K562 (cell line): Measurements from ENCODE around the gene DAPK2. TPM values are rescaled to one million over a fixed set of nuclear protein-coding genes. Genes with fewer than 3 reads are reported as not detected.

Source experiments
- BRCA1 ChIP-seq, 2 experiments: fragments of 450-650 bp in 1 of 2; sonication (generic) in 1 of 2; formaldehyde crosslinking in 1 of 2; IDR thresholded peaks; 2 replicates each; pipeline versions ENCODE4 v1.5.0 to v1.6.1; 2017 to 2020; ENCODE audit warnings: mild to moderate bottlenecking in 1 of 2, missing genetic modification reagents in 1 of 2
- EP400 ChIP-seq: fragments of 450-650 bp; IDR thresholded peaks from 2 replicates; pipeline ENCODE4 v1.6.1; 2017; ENCODE audit warnings: antibody characterized with exemption, mild to moderate bottlenecking, moderate library complexity
- EWSR1 ChIP-seq: fragments of 450-650 bp; IDR thresholded peaks from 2 replicates; pipeline ENCODE4 v1.6.1; 2018; ENCODE audit warnings: borderline replicate concordance, mild to moderate bottlenecking, low read depth, moderate library complexity; ENCODE audit not compliant: partially characterized antibody
- HDAC1 ChIP-seq, 2 experiments: fragments of 450-650 bp; IDR thresholded peaks; 2 replicates each; pipeline ENCODE4 v1.6.1; 2016 to 2017; ENCODE audit warnings: inconsistent platforms in 1 of 2, mild to moderate bottlenecking in 1 of 2, moderate library complexity in 1 of 2
- HDAC3 ChIP-seq: fragments of 450-650 bp; IDR thresholded peaks from 2 replicates; pipeline ENCODE4 v1.6.1; 2018; ENCODE audit warnings: borderline replicate concordance, mild to moderate bottlenecking, moderate library complexity; ENCODE audit not compliant: partially characterized antibody
- KDM5B ChIP-seq: fragments of 200-600 bp; sonication (generic); IDR thresholded peaks from 2 replicates; pipeline ENCODE4 v1.6.1; 2012; ENCODE audit warnings: low read depth, mild to moderate bottlenecking, moderate library complexity, low read length, control low read depth, inconsistent platforms; ENCODE audit not compliant: insufficient replicate concordance
- ZFP36 ChIP-seq: fragments of 150-350 bp; IDR thresholded peaks from 2 replicates; pipeline ENCODE4 v1.6.1; 2018; ENCODE audit warnings: low read length, low read depth; ENCODE audit not compliant: partially characterized antibody
- ZNF224 ChIP-seq: sonication (generic); formaldehyde crosslinking; IDR thresholded peaks from 2 replicates; pipeline ENCODE4 v1.8.0; 2022; ENCODE audit warnings: mild to moderate bottlenecking, missing genetic modification reagents
- ZNF695 ChIP-seq: fragments of 450-650 bp; formaldehyde crosslinking; IDR thresholded peaks from 2 replicates; pipeline ENCODE4 v1.4.0; 2020; ENCODE audit warnings: mild to moderate bottlenecking, moderate library complexity
- ZNF75A ChIP-seq: fragments of 450-650 bp; formaldehyde crosslinking; IDR thresholded peaks from 2 replicates; pipeline ENCODE4 v1.4.0; 2020; ENCODE audit warnings: mild to moderate bottlenecking
- polyA plus RNA-seq, 8 experiments: library from polyadenylated mRNA; depleted of rRNA in 4 of 8; stranded (reverse) in 5 of 8; unstranded in 3 of 8; fragments of >200 nt; fragmentation: Nextera tagmentation in 2 of 8; fragmentation: Illumina TruSeq in 1 of 8; extraction: Ambion mirVana in 2 of 8; extraction: Trizol in 1 of 8; gene quantifications; 2 replicates each; pipeline versions ENCODE4 v1.2.1 to v1.2.3, GENCODE V29; 2011 to 2014; ENCODE audit warnings: inconsistent platforms in 1 of 8, missing spikeins in 1 of 8
- total RNA-seq, 7 experiments: library from RNA; depleted of rRNA in 6 of 7; stranded (reverse); fragments of >200 nt in 6 of 7; fragmentation: Illumina TruSeq in 2 of 7; extraction: Trizol in 2 of 7; gene quantifications; 2 replicates each; pipeline versions ENCODE4 v1.2.1 to v1.2.3, GENCODE V29; 2011 to 2021; ENCODE audit warnings: low replicate concordance in 1 of 7
- TF ChIP-seq, protein P1 (sequence below): fragments of 250-450 bp; sonication (Bioruptor Pico); IDR thresholded peaks from 2 replicates; pipeline ENCODE4 v1.5.0; 2021; ENCODE audit warnings: mild to moderate bottlenecking, moderate library complexity
- TF ChIP-seq, protein P2 (sequence below): fragments of 250-450 bp; sonication (Bioruptor Pico); IDR thresholded peaks from 2 replicates; pipeline ENCODE4 v1.4.0; 2020
- TF ChIP-seq, protein P3 (sequence below): sonication (generic); formaldehyde crosslinking; IDR thresholded peaks from 2 replicates; pipeline ENCODE4 v1.8.0; 2022; ENCODE audit warnings: missing genetic modification reagents, mild to moderate bottlenecking, borderline replicate concordance
- TF ChIP-seq, protein P4 (sequence below), 2 experiments: fragments of 450-650 bp in 1 of 2; sonication (generic) in 1 of 2; formaldehyde crosslinking in 1 of 2; IDR thresholded peaks in 1 of 2; conservative IDR thresholded peaks in 1 of 2; 2 replicates each; pipeline versions ENCODE4 v1.6.1 to v1.8.1; 2016 to 2023; ENCODE audit warnings: mild to moderate bottlenecking in 2 of 2, moderate library complexity in 2 of 2, inconsistent platforms in 1 of 2, missing genetic modification reagents in 1 of 2

DAPK2 gene
- total and polyA plus RNA-seq, 9 of the 15 experiments (the other 6 are each of a cell fraction or from before 2014, with no cell fraction given) = 0.14 to 5.2 (median 2.2) TPM

DNA sequence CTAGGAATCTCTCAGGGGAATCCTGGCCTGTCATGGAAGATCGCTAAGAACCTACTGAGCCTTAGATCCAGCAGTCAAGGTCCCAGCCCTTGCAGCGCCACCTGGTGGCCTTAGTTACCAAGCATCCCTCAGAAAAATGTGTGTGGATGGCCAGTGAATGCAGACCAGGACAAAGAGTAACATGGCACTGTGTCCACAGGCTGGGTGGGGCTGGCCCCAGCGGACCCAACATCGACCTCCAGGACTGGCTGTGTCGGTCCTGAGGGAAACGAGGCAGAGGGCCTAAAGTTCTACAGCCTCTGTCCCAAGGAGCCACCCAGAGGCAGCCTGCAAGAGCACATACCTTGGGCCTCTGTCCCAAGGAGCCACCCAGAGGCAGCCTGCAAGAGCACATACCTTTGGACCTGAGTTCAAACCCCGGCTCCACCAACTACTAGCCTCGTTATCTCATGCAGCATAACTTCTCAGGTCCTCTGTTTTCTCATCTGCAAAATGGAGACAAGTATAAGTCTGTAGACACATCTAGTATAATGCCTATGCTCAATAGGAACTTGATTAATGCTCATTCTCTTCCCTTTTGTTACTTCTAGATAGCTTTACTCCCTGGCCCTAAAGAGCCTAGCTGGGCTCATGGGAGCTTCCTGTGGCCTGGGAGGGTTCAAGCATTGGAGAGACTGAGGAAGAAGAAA is 155.1 kb downstream of the DAPK2 start (continued):
- TF ChIP-seq, protein P1, sequence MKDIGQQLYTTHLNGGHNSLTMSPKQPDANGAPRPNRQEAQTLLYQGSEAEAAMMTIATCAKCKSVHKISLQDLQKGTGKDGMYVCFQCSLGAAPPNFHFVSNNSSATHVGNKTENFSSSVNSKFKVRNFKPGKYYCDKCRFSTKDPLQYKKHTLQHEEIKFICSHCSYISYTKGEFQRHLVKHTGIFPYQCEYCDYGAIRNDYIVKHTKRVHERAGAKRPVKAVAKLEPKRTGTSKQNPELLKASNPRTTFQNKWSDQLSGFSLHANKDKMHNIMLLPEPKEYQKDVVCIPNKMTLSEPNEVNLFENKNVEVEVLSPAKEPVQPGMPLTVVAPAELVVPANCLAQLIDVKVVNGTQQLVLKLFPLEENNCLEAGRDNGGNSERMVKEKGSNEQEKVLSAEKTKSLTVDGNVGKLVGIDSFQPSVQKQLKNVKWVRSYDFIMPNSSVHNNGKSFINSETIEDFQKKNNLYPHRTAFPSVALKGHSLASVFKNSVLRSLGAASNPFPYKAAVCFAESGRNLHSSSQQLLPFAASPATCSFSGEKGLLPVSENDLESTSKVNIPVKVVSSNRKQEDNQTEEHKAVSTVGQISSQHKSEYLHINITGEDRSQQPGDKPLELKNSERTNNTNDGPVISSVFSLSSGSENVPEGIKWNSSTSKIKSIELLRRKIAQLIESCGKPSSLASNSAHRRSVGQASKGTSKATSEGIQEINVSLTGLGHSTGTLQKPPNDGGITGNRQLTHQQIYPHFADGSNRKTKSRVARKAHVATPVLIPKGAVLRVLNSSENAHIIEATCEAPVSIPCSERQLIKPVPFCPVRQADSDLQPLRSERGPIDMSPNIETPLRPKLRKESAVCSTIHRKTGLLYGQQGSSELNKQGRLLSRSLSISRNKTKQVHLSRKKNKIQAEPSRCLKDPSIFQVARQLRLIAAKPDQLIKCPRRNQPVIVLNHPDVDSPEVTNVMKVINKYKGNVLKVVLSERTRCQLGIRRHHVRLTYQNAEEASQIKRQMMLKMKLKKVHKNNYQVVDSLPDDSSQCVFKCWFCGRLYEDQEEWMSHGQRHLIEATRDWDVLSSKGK (CRISPR knock-in tag) = no peak
- TF ChIP-seq HDAC1 (IDR thresholded peaks at IDR 0.05) = no peak
- TF ChIP-seq BRCA1 (IDR thresholded peaks at IDR 0.05) = no peak
- TF ChIP-seq BRCA1 (CRISPR knock-in tag; IDR thresholded peaks at IDR 0.05) = no peak
- TF ChIP-seq ZFP36 = peak; percentile 27
- TF ChIP-seq KDM5B = no peak
- TF ChIP-seq EWSR1 = no peak
- no peak for TF ChIP-seq ZNF75A (CRISPR knock-in tag)
- TF ChIP-seq, protein P2, sequence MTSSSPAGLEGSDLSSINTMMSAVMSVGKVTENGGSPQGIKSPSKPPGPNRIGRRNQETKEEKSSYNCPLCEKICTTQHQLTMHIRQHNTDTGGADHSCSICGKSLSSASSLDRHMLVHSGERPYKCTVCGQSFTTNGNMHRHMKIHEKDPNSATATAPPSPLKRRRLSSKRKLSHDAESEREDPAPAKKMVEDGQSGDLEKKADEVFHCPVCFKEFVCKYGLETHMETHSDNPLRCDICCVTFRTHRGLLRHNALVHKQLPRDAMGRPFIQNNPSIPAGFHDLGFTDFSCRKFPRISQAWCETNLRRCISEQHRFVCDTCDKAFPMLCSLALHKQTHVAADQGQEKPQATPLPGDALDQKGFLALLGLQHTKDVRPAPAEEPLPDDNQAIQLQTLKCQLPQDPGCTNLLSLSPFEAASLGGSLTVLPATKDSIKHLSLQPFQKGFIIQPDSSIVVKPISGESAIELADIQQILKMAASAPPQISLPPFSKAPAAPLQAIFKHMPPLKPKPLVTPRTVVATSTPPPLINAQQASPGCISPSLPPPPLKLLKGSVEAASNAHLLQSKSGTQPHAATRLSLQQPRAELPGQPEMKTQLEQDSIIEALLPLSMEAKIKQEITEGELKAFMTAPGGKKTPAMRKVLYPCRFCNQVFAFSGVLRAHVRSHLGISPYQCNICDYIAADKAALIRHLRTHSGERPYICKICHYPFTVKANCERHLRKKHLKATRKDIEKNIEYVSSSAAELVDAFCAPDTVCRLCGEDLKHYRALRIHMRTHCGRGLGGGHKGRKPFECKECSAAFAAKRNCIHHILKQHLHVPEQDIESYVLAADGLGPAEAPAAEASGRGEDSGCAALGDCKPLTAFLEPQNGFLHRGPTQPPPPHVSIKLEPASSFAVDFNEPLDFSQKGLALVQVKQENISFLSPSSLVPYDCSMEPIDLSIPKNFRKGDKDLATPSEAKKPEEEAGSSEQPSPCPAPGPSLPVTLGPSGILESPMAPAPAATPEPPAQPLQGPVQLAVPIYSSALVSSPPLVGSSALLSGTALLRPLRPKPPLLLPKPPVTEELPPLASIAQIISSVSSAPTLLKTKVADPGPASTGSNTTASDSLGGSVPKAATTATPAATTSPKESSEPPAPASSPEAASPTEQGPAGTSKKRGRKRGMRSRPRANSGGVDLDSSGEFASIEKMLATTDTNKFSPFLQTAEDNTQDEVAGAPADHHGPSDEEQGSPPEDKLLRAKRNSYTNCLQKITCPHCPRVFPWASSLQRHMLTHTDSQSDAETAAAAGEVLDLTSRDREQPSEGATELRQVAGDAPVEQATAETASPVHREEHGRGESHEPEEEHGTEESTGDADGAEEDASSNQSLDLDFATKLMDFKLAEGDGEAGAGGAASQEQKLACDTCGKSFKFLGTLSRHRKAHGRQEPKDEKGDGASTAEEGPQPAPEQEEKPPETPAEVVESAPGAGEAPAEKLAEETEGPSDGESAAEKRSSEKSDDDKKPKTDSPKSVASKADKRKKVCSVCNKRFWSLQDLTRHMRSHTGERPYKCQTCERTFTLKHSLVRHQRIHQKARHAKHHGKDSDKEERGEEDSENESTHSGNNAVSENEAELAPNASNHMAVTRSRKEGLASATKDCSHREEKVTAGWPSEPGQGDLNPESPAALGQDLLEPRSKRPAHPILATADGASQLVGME (CRISPR knock-in tag) = peak; percentile 15; the same call in 1 of the 2 replicates
- TF ChIP-seq ZNF224 (CRISPR knock-in tag) = no peak
- TF ChIP-seq ZNF695 (CRISPR knock-in tag) = no peak
- TF ChIP-seq, protein P3, sequence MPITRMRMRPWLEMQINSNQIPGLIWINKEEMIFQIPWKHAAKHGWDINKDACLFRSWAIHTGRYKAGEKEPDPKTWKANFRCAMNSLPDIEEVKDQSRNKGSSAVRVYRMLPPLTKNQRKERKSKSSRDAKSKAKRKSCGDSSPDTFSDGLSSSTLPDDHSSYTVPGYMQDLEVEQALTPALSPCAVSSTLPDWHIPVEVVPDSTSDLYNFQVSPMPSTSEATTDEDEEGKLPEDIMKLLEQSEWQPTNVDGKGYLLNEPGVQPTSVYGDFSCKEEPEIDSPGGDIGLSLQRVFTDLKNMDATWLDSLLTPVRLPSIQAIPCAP (CRISPR knock-in tag) = no peak
- no peak; the same call in none of the 2 replicates for TF ChIP-seq EP400
- TF ChIP-seq HDAC3 = peak; percentile 34
- TF ChIP-seq, protein P4, sequence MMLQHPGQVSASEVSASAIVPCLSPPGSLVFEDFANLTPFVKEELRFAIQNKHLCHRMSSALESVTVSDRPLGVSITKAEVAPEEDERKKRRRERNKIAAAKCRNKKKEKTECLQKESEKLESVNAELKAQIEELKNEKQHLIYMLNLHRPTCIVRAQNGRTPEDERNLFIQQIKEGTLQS (IDR thresholded peaks at IDR 0.05) = no peak
- TF ChIP-seq, protein P4 (CRISPR knock-in tag; conservative IDR thresholded peaks at IDR 0.05) = no peak
